Esophagus muscularis mucosa (tissue), 3 donors: ENCODE data around the gene RYR2.

Experiments used
- CTCF ChIP-seq, 3 experiments: fragments of 200-600 bp in 2 of 3; fragments of 450-650 bp in 1 of 3; sonication (generic) in 2 of 3; IDR thresholded peaks; one replicate each; pipeline ENCODE4 v1.5.1; 2017 to 2019; ENCODE audit warnings: antibody characterized with exemption in 3 of 3, mild to moderate bottlenecking in 2 of 3, moderate library complexity in 1 of 3
- POLR2A ChIP-seq: fragments of 450-650 bp; IDR thresholded peaks from one replicate; pipeline ENCODE4 v1.6.1; 2017; ENCODE audit warnings: antibody characterized with exemption, moderate library complexity, mild to moderate bottlenecking, low read depth
- POLR2AphosphoS5 ChIP-seq, 2 donors: sonication (generic); formaldehyde crosslinking; IDR thresholded peaks; one replicate each; pipeline ENCODE4 v1.6.1; 2017; ENCODE audit warnings: antibody characterized with exemption in 2 of 2

DNA sequence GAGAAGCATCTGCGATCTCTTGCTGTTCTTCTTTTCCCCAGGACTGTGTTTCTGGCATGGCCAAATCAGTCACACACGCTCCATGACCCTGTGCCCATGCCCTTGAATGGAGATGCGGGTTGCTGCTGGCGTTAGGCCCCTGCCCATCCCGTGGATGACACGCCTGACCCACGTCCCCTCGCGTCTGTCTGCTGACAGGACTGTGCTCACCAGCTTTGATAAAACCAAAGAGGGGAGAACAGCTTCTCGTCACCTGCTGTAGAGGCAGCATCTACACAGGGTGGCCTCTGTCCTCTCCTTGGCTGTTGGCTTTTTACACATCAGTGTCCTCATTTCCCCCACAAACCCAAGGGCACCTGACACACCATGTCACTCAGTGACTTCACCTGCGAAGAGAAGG is 44.6 kb upstream of the RYR2 start:
- TF ChIP-seq POLR2AphosphoS5 (IDR thresholded peaks at IDR 0.05): no peak
- no peak for TF ChIP-seq POLR2A
- TF ChIP-seq CTCF (IDR thresholded peaks at IDR 0.05): no peak
